ENCODE measurements around the gene PLA2G4D. TPM values are rescaled to one million over a fixed set of nuclear protein-coding genes. Genes with fewer than 3 reads are reported as not detected.

PLA2G4D gene
- total RNA-seq, 1 experiment from 2014 or later, result not detected

DNA sequence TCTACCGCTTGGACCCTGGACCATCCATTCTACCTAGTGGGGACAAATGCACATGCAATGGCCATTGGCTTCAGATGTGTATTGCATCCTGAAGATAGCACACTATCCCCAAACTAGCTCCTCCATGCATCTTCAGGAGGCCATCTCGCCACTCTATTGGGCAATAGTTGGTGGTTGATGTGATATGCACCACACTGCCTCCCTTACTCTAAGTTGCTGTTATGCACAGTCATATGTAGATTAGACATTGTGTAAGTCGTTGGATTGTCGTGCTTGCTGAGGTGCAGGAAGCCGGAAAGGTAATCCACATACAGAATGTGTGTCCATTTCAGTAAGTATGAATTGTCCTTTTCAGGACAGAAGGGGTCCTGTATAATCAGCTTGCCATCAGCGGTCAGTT lies 26.7 kb upstream of the PLA2G4D start:
- no peak for ATAC-seq
- in situ Hi-C loops (cut with HindIII; ENCODE audit: low pct_unique_long_range_greater_than_20kb, low sequenced_read_pairs), result no loop called here
- no peak overlapping the region for H3K4me3 ChIP-seq (ENCODE audit: low read depth in 2 of 2, low read length in 2 of 2)
- intact Hi-C loops (cut with micrococcal nuclease; ENCODE audit: unreplicated experiment), result no loop called here
- H3K4me1 ChIP-seq (ENCODE audit: control insufficient read depth, insufficient read depth, low read length), result no peaks in the 10 kb centered on the region
- no peak overlapping the region for H3K27ac ChIP-seq (ENCODE audit: low read length)
- ChIA-PET POLR2A (no interaction called here), CTCF (no interaction called here)
- TF ChIP-seq POLR2AphosphoS5 (IDR thresholded peaks at IDR 0.05; ENCODE audit: low read depth, low read length), result no peak
- TF ChIP-seq, protein P1, sequence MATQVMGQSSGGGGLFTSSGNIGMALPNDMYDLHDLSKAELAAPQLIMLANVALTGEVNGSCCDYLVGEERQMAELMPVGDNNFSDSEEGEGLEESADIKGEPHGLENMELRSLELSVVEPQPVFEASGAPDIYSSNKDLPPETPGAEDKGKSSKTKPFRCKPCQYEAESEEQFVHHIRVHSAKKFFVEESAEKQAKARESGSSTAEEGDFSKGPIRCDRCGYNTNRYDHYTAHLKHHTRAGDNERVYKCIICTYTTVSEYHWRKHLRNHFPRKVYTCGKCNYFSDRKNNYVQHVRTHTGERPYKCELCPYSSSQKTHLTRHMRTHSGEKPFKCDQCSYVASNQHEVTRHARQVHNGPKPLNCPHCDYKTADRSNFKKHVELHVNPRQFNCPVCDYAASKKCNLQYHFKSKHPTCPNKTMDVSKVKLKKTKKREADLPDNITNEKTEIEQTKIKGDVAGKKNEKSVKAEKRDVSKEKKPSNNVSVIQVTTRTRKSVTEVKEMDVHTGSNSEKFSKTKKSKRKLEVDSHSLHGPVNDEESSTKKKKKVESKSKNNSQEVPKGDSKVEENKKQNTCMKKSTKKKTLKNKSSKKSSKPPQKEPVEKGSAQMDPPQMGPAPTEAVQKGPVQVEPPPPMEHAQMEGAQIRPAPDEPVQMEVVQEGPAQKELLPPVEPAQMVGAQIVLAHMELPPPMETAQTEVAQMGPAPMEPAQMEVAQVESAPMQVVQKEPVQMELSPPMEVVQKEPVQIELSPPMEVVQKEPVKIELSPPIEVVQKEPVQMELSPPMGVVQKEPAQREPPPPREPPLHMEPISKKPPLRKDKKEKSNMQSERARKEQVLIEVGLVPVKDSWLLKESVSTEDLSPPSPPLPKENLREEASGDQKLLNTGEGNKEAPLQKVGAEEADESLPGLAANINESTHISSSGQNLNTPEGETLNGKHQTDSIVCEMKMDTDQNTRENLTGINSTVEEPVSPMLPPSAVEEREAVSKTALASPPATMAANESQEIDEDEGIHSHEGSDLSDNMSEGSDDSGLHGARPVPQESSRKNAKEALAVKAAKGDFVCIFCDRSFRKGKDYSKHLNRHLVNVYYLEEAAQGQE (IDR thresholded peaks at IDR 0.05; ENCODE audit: insufficient read depth in 1 of 2, low read depth in 2 of 2, low read length in 1 of 2), result no peak
- H3K27me3 ChIP-seq (ENCODE audit: control insufficient read depth, insufficient read depth, low read length), result peaks cover 8% of the 10 kb centered on the region; the same call in 1 of the 2 replicates
- no peaks in the 10 kb centered on the region for H3K36me3 ChIP-seq (ENCODE audit: control insufficient read depth, insufficient read depth, low read length)
- no TSS peak for BruUV-seq (replicated peaks)
- no peak for DNase-seq (ENCODE audit: low read depth, low spot score)
- no peaks in the 10 kb centered on the region for H3K9me3 ChIP-seq (ENCODE audit: control insufficient read depth, insufficient read depth, low read depth, low read length)

DNA sequence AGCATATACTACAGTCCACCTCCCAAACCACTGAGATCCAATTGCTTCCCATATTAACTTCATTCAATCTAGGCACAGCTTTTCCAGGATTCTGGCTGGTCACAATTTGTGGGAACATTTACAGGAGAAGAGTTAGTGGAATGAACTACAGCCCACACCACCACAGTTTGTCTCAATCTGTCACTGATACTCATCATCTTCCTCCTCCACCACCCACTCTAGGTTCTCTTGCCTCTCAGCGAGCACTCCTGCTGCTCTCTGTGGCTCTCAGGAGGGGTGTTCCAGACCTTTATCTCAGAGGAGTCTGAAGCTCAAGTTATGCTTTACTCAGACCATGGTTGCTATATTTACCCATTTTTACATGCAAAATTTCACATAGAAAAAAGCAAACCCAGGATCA lies 25.9 kb upstream of the PLA2G4D start:
- Histone ChIP-seq H3K4me3 (ENCODE audit: low read depth in 2 of 2, low read length in 2 of 2) (no peak overlapping the region), H3K9me3 (ENCODE audit: control insufficient read depth, insufficient read depth, low read depth, low read length) (no peaks in the 10 kb centered on the region), H3K27ac (ENCODE audit: low read length) (no peak overlapping the region), H3K36me3 (ENCODE audit: control insufficient read depth, insufficient read depth, low read length) (no peaks in the 10 kb centered on the region), H3K4me1 (ENCODE audit: control insufficient read depth, insufficient read depth, low read length) (no peaks in the 10 kb centered on the region), H3K27me3 (ENCODE audit: control insufficient read depth, insufficient read depth, low read length) (peaks cover 5% of the 10 kb centered on the region; the same call in 1 of the 2 replicates)
- DNase-seq (ENCODE audit: low read depth, low spot score) (no peak), ATAC-seq (no peak)
- CTCF ChIA-PET, result no interaction called here
- in situ Hi-C loops (cut with HindIII; ENCODE audit: low pct_unique_long_range_greater_than_20kb, low sequenced_read_pairs) (no loop called here), intact Hi-C loops (cut with micrococcal nuclease; ENCODE audit: unreplicated experiment) (no loop called here)
- TF ChIP-seq, protein P1 (IDR thresholded peaks at IDR 0.05; ENCODE audit: insufficient read depth in 1 of 2, low read depth in 2 of 2, low read length in 1 of 2), result no peak
- TF ChIP-seq POLR2AphosphoS5 (IDR thresholded peaks at IDR 0.05; ENCODE audit: low read depth, low read length) (no peak), SIN3A (IDR thresholded peaks at IDR 0.05; ENCODE audit: borderline replicate concordance, insufficient read depth, low read depth, low read length) (no peak), TCF7L2 (IDR thresholded peaks at IDR 0.05; ENCODE audit: low read depth, low read length) (no peak)
- TF ChIP-seq, protein P2, sequence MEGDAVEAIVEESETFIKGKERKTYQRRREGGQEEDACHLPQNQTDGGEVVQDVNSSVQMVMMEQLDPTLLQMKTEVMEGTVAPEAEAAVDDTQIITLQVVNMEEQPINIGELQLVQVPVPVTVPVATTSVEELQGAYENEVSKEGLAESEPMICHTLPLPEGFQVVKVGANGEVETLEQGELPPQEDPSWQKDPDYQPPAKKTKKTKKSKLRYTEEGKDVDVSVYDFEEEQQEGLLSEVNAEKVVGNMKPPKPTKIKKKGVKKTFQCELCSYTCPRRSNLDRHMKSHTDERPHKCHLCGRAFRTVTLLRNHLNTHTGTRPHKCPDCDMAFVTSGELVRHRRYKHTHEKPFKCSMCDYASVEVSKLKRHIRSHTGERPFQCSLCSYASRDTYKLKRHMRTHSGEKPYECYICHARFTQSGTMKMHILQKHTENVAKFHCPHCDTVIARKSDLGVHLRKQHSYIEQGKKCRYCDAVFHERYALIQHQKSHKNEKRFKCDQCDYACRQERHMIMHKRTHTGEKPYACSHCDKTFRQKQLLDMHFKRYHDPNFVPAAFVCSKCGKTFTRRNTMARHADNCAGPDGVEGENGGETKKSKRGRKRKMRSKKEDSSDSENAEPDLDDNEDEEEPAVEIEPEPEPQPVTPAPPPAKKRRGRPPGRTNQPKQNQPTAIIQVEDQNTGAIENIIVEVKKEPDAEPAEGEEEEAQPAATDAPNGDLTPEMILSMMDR (IDR thresholded peaks at IDR 0.05), result no peak
- BruUV-seq (replicated peaks), result no TSS peak
- POLR2A ChIA-PET, result no interaction called here
